Astrocyte of the spinal cord (primary cell): ENCODE results near the gene ZFHX3.

Source experiments
- DNase-seq: peaks from one replicate; pipeline ENCODE4 v3.0.0; 2011; ENCODE audit warnings: low read depth, low spot score
- H3K4me3 ChIP-seq: 2 replicates; pipeline ENCODE4 v1.5.1; 2011; ENCODE audit warnings: low read depth, mild to moderate bottlenecking, low read length, moderate library complexity
- in situ Hi-C: cut with HindIII; loops from 2 replicates; pipeline ENCODE4 v1.10.0; 2017; ENCODE audit warnings: low sequenced_read_pairs
- TF ChIP-seq, protein P1 (sequence below): IDR thresholded peaks from 2 replicates; pipeline ENCODE4 v1.5.1; 2012; ENCODE audit warnings: low read depth, mild to moderate bottlenecking, low read length, inconsistent platforms

The ZFHX3 gene

GRCh38 chr16:73064994-73065545, 17.1 kb upstream of the ZFHX3 start:
- DNase-seq: no peak
- H3K4me3 ChIP-seq: no peak overlapping the region
- in situ Hi-C loops: no loop called here
- TF ChIP-seq, protein P1, sequence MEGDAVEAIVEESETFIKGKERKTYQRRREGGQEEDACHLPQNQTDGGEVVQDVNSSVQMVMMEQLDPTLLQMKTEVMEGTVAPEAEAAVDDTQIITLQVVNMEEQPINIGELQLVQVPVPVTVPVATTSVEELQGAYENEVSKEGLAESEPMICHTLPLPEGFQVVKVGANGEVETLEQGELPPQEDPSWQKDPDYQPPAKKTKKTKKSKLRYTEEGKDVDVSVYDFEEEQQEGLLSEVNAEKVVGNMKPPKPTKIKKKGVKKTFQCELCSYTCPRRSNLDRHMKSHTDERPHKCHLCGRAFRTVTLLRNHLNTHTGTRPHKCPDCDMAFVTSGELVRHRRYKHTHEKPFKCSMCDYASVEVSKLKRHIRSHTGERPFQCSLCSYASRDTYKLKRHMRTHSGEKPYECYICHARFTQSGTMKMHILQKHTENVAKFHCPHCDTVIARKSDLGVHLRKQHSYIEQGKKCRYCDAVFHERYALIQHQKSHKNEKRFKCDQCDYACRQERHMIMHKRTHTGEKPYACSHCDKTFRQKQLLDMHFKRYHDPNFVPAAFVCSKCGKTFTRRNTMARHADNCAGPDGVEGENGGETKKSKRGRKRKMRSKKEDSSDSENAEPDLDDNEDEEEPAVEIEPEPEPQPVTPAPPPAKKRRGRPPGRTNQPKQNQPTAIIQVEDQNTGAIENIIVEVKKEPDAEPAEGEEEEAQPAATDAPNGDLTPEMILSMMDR: no peak

GRCh38 chr16:73064212-73064993, 16.5 kb upstream of the ZFHX3 start:
- in situ Hi-C loops: no loop called here
- TF ChIP-seq, protein P1: no peak
- DNase-seq: peak; percentile 68
- H3K4me3 ChIP-seq: no peak overlapping the region

DNA sequence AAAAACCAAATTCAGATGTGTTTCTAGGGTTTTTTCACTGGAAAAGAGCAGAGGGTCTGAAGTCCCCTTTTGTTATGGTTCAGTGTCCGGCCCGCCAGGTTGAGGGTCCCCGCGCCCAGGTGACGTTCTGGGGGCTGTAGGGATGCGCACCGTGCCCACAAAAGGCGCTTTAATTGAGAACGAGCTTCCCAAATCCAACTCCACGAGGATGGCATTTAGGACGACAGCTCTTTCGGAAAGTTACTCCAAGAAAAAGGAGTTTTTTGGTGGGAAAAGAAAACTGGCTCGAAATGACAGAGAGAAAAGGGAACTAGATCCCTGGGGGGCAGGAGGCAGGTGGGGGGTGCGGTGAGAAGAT, 15.9 kb upstream of the ZFHX3 start:
- TF ChIP-seq, protein P1: no peak
- no peak overlapping the region for H3K4me3 ChIP-seq
- DNase-seq: no peak
- in situ Hi-C loops: no loop called here

GRCh38 chr16:73062743-73063733, 15.1 kb upstream of the ZFHX3 start:
- in situ Hi-C loops: no loop called here
- TF ChIP-seq, protein P1: no peak
- peak; percentile 39 for DNase-seq
- peak overlapping the region; percentile 12 for H3K4me3 ChIP-seq

GRCh38 chr16:73062001-73062616, 14.2 kb upstream of the ZFHX3 start:
- no peak for DNase-seq
- in situ Hi-C loops: no loop called here
- H3K4me3 ChIP-seq: no peak overlapping the region
- TF ChIP-seq, protein P1: no peak

DNA sequence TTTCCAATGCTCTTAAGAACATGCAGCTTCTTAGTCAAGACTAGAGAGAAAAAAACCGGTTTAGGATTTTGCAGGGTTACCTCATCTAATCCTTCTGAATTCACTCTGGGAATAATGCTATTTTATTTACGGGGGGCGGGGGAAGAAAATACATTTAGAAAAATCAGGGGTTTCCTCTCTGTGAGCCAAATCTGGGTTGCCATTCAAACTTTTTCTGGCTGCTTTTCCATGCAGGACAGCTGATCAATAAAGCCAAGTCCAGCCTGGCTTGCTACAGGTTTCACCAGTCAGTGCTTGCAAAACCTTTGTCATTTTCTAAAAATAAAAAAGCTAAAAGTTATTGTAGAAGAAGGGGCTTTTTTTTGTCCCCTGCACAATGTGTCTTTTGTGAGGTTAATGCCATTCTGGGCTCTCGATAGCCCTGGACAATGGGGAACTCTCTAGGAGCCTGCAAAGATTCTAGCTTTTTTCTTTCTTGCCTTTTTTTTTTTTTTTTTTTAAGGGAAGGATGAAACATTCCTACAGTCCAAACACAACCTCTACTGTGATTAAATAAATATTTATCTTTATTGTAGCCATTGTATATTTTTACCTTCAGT, 13.1 kb upstream of the ZFHX3 start:
- in situ Hi-C loops: no loop called here

More for the DNA sequence above, 13.1 kb upstream of the ZFHX3 start:
- H3K4me3 ChIP-seq: no peak overlapping the region
- TF ChIP-seq, protein P1: no peak
- peak; percentile 42 for DNase-seq
